Type B pancreatic cell (in vitro differentiated cells): Measurements from ENCODE around the gene SPATA22. TPM values are rescaled to one million over a fixed set of nuclear protein-coding genes. Genes with fewer than 3 reads are reported as not detected.
"Not testable (repeated sequence)": the region's sequence is repeated elsewhere in the genome, so short reads cannot be mapped to it uniquely, and the experiment has no call there.

Experiments used
- DNase-seq: peaks from one replicate; pipeline ENCODE4 v3.0.0; 2021; ENCODE audit warnings: mixed read lengths; ENCODE audit not compliant: unreplicated experiment; ENCODE audit errors: extremely low spot score
- H3K27ac Mint-ChIP-seq: 2 replicates; pipeline ENCODE4 v1.8.0; 2021; ENCODE audit warnings: mild to moderate bottlenecking, mixed read lengths
- H3K27me3 Mint-ChIP-seq: 2 replicates; pipeline ENCODE4 v1.8.0; 2021; ENCODE audit warnings: mixed read lengths
- H3K36me3 Mint-ChIP-seq: 2 replicates; pipeline ENCODE4 v1.8.0; 2021; ENCODE audit warnings: mixed read lengths
- H3K4me1 Mint-ChIP-seq: one replicate; pipeline ENCODE4 v1.8.0; 2021; ENCODE audit warnings: mixed read lengths; ENCODE audit not compliant: unreplicated experiment
- H3K4me3 Mint-ChIP-seq: 2 replicates; pipeline ENCODE4 v1.8.0; 2021; ENCODE audit warnings: mild to moderate bottlenecking, mixed read lengths
- H3K9me3 Mint-ChIP-seq: 2 replicates; pipeline ENCODE4 v1.8.0; 2021; ENCODE audit warnings: mixed read lengths
- total RNA-seq: library from RNA; stranded (reverse); gene quantifications from 2 replicates; pipeline ENCODE4 v1.2.1, GENCODE V29; 2021; ENCODE audit warnings: low replicate concordance
- TF ChIP-seq, protein P1 (sequence below): fragments of 200-600 bp; sonication (generic); conservative IDR thresholded peaks from 2 replicates; pipeline ENCODE4 v1.5.0; 2021; ENCODE audit warnings: antibody characterized with exemption, mild to moderate bottlenecking

SPATA22 gene
- total RNA-seq, 1 donor from 2014 or later: not detected

DNA sequence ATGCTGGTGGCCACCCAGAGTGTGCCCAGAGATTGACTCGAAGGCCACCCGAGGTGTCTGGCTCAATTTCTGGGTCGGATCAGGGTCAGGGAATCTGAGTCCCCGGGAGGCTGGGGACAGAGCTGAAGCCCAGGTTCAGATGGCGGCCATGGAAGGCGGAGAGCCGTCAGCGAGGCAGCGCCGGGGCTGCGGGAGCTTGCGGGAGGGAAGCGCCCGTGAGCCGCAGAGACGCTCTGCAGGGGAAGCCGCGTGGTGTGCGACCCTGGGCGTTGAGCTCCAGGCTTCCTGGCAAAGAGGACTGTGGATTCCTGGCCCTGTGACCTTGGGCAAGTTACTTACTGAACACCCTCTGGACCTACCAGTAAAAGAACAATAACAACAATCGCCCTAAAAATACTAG is 518 bp upstream of the SPATA22 start:
- DNase-seq: no peak
- TF ChIP-seq, protein P1, sequence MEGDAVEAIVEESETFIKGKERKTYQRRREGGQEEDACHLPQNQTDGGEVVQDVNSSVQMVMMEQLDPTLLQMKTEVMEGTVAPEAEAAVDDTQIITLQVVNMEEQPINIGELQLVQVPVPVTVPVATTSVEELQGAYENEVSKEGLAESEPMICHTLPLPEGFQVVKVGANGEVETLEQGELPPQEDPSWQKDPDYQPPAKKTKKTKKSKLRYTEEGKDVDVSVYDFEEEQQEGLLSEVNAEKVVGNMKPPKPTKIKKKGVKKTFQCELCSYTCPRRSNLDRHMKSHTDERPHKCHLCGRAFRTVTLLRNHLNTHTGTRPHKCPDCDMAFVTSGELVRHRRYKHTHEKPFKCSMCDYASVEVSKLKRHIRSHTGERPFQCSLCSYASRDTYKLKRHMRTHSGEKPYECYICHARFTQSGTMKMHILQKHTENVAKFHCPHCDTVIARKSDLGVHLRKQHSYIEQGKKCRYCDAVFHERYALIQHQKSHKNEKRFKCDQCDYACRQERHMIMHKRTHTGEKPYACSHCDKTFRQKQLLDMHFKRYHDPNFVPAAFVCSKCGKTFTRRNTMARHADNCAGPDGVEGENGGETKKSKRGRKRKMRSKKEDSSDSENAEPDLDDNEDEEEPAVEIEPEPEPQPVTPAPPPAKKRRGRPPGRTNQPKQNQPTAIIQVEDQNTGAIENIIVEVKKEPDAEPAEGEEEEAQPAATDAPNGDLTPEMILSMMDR: no peak
- no peaks in the 10 kb centered on the region for H3K9me3 Mint-ChIP-seq
- no peaks in the 10 kb centered on the region for H3K36me3 Mint-ChIP-seq
- H3K4me1 Mint-ChIP-seq: peaks cover 16% of the 10 kb centered on the region
- H3K4me3 Mint-ChIP-seq: no peak overlapping the region
- no peaks in the 10 kb centered on the region for H3K27me3 Mint-ChIP-seq
- no peak overlapping the region for H3K27ac Mint-ChIP-seq

DNA sequence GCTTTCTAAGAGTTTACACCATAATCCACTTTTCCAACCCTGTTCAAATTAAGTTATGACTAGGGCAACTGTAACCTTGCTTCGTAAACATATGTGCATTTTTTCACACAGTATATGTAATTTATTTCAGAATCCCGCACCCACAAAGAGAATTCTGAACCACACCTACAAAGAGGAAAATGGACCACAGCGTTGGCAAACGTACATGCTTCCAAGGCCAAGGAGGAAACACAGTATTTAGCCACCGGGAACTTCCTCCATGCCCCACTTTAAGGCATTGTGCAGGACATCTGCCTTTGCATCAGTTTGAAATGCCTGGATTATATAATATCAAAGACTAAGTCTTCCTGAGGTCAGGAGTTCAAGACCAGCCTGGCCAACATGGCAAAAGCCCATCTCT is 2.1 kb downstream of the SPATA22 start:
- no peak for DNase-seq
- Mint-ChIP-seq H3K36me3 (no peaks in the 10 kb centered on the region), H3K27ac (no peak overlapping the region), H3K27me3 (no peaks in the 10 kb centered on the region), H3K9me3 (no peaks in the 10 kb centered on the region), H3K4me3 (no peak overlapping the region), H3K4me1 (no peaks in the 10 kb centered on the region)
- TF ChIP-seq, protein P1: no peak

DNA sequence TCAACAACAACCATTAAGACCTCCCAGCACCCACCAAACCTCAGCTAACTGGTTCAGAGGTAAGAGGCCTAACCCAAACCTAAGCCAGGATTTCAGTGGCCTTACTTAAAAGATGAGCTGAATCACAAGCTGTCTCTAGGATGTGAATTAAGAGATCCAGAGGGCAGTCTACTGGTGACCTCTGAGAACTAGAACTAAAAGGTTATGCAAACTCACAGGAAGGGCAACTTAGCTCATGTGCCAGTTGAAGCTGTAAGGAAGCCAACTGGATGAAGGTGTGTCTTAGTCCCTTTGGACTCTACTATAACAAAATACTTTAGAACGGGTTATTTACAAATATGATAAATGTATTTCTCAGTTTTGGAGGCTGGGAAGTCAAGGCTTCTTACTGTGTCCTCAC is 5.3 kb downstream of the SPATA22 start:
- H3K27me3 Mint-ChIP-seq, H3K4me3 Mint-ChIP-seq, H3K36me3 Mint-ChIP-seq, H3K27ac Mint-ChIP-seq, H3K4me1 Mint-ChIP-seq, H3K9me3 Mint-ChIP-seq, DNase-seq: not testable (repeated sequence)

DNA sequence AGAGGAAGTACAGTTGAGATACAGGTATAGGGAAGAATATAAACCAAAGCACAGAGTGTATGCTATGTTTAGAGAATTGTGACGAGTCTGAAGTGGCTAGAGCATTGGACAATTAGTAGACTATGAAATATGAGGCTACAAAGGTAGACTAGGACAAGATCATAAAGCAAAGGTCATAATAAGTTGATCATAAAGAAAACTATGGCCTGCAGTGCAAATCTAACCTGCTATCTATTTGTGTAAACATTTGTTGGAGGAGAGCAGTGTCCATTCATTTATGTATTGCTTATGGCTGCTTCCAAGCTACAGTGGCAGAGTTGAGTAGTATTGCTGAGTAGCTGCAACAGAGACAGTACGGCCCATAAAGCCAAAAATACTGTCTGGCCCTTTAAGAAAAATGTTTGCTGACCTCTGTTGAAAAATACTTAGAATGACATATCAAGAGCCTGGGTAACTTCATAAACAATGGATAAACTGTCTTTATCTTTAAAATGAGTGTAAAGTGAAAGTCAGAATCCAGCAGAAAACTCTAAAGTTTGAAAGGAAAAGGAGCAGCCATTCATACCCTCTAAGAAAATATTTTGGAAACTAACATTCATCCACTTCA is 23.5 kb downstream of the SPATA22 start:
- Mint-ChIP-seq H3K4me3 (no peak overlapping the region), H3K36me3 (no peaks in the 10 kb centered on the region), H3K4me1 (no peaks in the 10 kb centered on the region), H3K27ac (no peak overlapping the region), H3K9me3 (no peaks in the 10 kb centered on the region), H3K27me3 (peaks cover 15% of the 10 kb centered on the region)
- no peak for DNase-seq
- TF ChIP-seq, protein P1: no peak

DNA sequence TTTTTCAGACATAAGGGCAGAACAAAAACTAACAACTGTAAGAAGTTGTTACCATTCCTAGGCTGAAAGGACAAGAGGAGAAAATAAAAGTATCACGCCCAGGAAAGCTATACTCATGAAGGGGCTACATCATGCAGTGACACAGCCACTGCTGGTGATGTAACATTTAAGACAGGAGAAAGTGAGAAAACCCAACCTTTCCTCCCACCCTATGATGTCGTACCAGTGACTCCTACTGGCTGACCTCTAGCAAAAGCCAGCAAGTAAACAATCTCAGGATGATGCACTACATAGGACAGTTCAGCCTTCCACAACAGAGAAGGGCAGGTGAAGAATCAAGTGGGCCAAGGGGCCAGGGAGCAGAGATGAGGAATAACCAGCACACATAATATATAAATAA is 24.0 kb downstream of the SPATA22 start:
- Mint-ChIP-seq H3K27ac (no peak overlapping the region), H3K4me3 (no peak overlapping the region), H3K4me1 (no peaks in the 10 kb centered on the region), H3K27me3 (peaks cover 17% of the 10 kb centered on the region), H3K36me3 (no peaks in the 10 kb centered on the region), H3K9me3 (no peaks in the 10 kb centered on the region)
- DNase-seq: no peak
- TF ChIP-seq, protein P1: no peak

DNA sequence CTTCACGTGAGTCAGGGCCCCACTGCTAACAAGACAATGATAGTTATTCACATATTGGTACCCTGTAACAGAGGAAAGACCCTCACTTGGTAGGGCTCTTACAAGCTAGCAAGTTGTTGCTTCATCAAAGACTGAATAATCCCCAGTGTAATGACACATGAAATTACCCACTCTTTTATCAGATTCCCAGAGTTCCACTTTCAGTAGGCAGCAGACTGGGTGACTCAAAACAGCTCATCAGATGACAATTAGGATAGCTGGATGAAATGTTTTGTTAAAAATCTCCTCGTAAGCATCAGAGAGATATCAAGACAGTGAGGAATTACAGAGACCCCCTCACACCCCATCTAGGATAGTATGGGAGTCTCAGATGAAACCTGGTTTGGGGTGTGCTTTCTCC is 31.2 kb downstream of the SPATA22 start:
- Mint-ChIP-seq H3K27me3 (peaks cover 41% of the 10 kb centered on the region), H3K36me3 (no peaks in the 10 kb centered on the region), H3K27ac (no peak overlapping the region), H3K4me1 (no peaks in the 10 kb centered on the region), H3K4me3 (no peak overlapping the region), H3K9me3 (no peaks in the 10 kb centered on the region)
- TF ChIP-seq, protein P1: no peak
- no peak for DNase-seq
